ENCODE data around the gene APOM.

APOM gene

DNA sequence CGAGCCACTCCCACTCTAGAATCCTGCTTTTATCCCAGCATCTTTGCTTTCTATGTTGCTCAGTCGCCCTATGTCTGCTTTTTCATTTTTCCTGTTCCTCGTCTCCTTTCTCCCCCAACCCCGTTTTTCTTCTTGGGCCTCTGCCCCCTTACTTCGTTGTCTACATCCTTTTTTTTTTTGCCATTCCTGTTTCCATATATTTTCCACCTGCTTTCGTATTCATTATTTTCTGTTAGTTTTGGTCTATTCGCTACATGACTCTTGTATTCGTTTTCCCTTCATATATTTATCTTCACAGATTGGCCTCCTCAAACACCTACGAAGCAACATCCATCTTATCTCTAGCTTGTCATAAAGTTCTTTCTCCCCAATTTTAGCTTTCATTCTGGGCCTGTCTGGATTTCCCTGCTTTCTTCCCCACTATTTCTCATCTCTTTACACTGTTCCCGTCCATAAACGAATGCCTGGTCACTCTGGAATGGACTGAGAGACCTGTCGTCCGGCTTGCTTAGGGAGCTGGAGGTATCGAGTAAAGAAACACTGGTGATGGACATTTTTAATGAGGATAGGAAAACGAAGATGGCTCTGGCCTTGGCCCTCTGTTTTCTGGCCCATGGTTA, 34.3 kb upstream of the APOM start:
- ChIA-PET CTCF (interaction anchor here (1.3 to 3.0 kb wide), 4 partner anchors 14 to 31 kb away, joined by 3 to 15 read pairs (median 8); partner anchors contain the start of gene BAG6), POLR2A (interaction anchor here (0.6 to 2.8 kb wide), 3 partner anchors 12 to 199 kb away, joined by 3 to 19 read pairs (median 8); partner anchors contain the start of gene BAG6)
- peaks cover 11 to 52% (median 34%) of the 10 kb centered on the region in 4 experiments for H3K36me3 ChIP-seq (ENCODE audit: control insufficient read depth in 4 of 4, insufficient read depth in 4 of 4, low read length in 3 of 4)
- no peaks in the 10 kb centered on the region for H3K27me3 ChIP-seq (replicated peaks in 2 of 5; ENCODE audit: control insufficient read depth in 4 of 5, insufficient read depth in 5 of 5, low read length in 4 of 5)
- 36% methylated on average over 14 of the region's 15 CpGs for WGBS (ENCODE audit: insufficient coverage)
- peak overlapping the region; percentile 92 to 96 for H3K27ac ChIP-seq (ENCODE audit: insufficient read depth in 1 of 2, low read depth in 1 of 2, low read length in 2 of 2, poor library complexity in 1 of 2, severe bottlenecking in 2 of 2)
- H3K9me3 ChIP-seq (ENCODE audit: control extremely low read depth in 1 of 5, control insufficient read depth in 4 of 5, insufficient read depth in 2 of 5, low read depth in 1 of 5, low read length in 4 of 5), result no peaks in the 10 kb centered on the region
- DNase-seq, result no peak
- H3K4me3 ChIP-seq (ENCODE audit: control insufficient read depth in 1 of 7, extremely low read depth in 1 of 7, insufficient read depth in 4 of 7, low read depth in 2 of 7, low read length in 6 of 7), result peak overlapping the region; percentile 79 to 95 (median 88)
- peaks cover 24 to 42% (median 34%) of the 10 kb centered on the region in 4 experiments for H3K4me1 ChIP-seq (ENCODE audit: control extremely low read depth in 1 of 4, control insufficient read depth in 4 of 4, insufficient read depth in 4 of 4, low read length in 3 of 4)

DNA sequence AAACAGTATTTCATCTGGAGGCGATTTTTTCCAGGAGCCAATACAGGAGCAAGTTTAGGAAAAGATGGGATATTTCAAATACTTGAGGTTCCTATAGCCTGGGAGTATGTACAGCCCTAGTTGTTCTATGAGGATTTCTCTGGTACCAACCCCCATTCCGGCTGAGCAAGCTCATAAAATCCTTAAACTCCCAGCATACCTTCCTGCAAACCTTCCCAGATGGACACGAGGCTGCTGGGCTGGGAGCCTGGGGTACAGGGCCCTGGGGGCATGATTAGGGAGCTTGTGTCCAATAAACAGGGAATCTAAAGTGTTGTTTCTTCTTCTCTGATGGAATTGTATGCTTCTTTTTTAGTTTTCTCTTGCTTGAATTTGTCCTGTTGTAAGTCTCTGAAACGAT, 33.7 kb upstream of the APOM start:
- no peaks in the 10 kb centered on the region for H3K9me3 ChIP-seq (ENCODE audit: control extremely low read depth in 1 of 5, control insufficient read depth in 4 of 5, insufficient read depth in 2 of 5, low read depth in 1 of 5, low read length in 4 of 5)
- 76% methylated on average over 3 of the region's 4 CpGs for WGBS (ENCODE audit: insufficient coverage)
- peaks cover 18 to 37% (median 28%) of the 10 kb centered on the region in 4 experiments for H3K4me1 ChIP-seq (ENCODE audit: control extremely low read depth in 1 of 4, control insufficient read depth in 4 of 4, insufficient read depth in 4 of 4, low read length in 3 of 4)
- peak overlapping the region; percentile 92 to 96 for H3K27ac ChIP-seq (ENCODE audit: insufficient read depth in 1 of 2, low read depth in 1 of 2, low read length in 2 of 2, poor library complexity in 1 of 2, severe bottlenecking in 2 of 2)
- ChIA-PET POLR2A (interaction anchor here (0.6 to 2.8 kb wide), 2 partner anchors 30 to 198 kb away, joined by 3 to 19 read pairs; partner anchors contain the start of gene BAG6), CTCF (interaction anchor here (1.0 to 3.0 kb wide), 7 partner anchors 11 to 76 kb away, joined by 3 to 15 read pairs (median 4); partner anchors contain the start of gene BAG6)
- H3K36me3 ChIP-seq (ENCODE audit: control insufficient read depth in 4 of 4, insufficient read depth in 4 of 4, low read length in 3 of 4), result peaks cover 13 to 52% (median 40%) of the 10 kb centered on the region in 4 experiments
- DNase-seq, result no peak
- no peaks in the 10 kb centered on the region for H3K27me3 ChIP-seq (replicated peaks in 2 of 5; ENCODE audit: control insufficient read depth in 4 of 5, insufficient read depth in 5 of 5, low read length in 4 of 5)
- H3K4me3 ChIP-seq (ENCODE audit: control insufficient read depth in 1 of 7, extremely low read depth in 1 of 7, insufficient read depth in 4 of 7, low read depth in 2 of 7, low read length in 6 of 7), result peak overlapping the region in 6 of 7 experiments; percentile 79 to 95 (median 90)

DNA sequence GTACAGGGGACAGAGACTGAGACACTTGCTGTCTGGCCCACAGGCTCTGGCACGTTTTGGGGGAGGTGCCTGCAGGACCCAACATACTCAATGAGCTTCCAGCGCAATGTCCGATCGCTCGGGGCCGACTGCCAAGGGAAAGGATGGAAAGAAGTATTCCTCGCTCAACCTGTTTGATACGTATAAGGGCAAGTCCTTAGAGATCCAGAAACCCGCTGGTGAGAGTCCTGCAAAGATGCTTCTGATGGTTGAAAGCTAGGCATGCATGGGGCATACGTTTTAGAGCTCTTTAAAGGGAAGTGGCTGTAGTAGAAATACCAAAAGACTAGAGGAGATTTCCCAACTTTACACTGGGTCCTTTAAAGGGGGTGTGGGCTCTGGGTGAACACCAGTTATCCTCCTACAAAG, 33.0 kb upstream of the APOM start:
- WGBS (ENCODE audit: insufficient coverage), result 91% methylated on average over 9 of the region's 10 CpGs
- Histone ChIP-seq H3K27me3 (replicated peaks in 2 of 5; ENCODE audit: control insufficient read depth in 4 of 5, insufficient read depth in 5 of 5, low read length in 4 of 5) (no peaks in the 10 kb centered on the region), H3K4me3 (ENCODE audit: control insufficient read depth in 1 of 7, extremely low read depth in 1 of 7, insufficient read depth in 4 of 7, low read depth in 2 of 7, low read length in 6 of 7) (peak overlapping the region in 2 of 7 experiments; percentile 92), H3K27ac (ENCODE audit: insufficient read depth in 1 of 2, low read depth in 1 of 2, low read length in 2 of 2, poor library complexity in 1 of 2, severe bottlenecking in 2 of 2) (peak overlapping the region in 1 of 2 experiments; percentile 96), H3K4me1 (ENCODE audit: control extremely low read depth in 1 of 4, control insufficient read depth in 4 of 4, insufficient read depth in 4 of 4, low read length in 3 of 4) (peaks cover 16 to 30% (median 23%) of the 10 kb centered on the region in 4 experiments), H3K9me3 (ENCODE audit: control extremely low read depth in 1 of 5, control insufficient read depth in 4 of 5, insufficient read depth in 2 of 5, low read depth in 1 of 5, low read length in 4 of 5) (no peaks in the 10 kb centered on the region), H3K36me3 (ENCODE audit: control insufficient read depth in 4 of 4, insufficient read depth in 4 of 4, low read length in 3 of 4) (peaks cover 16 to 57% (median 46%) of the 10 kb centered on the region in 4 experiments)
- CTCF ChIA-PET, result interaction anchor here (0.6 to 3.0 kb wide), 10 partner anchors 11 to 1236 kb away, joined by 3 to 15 read pairs (median 4); partner anchors contain the start of gene BAG6
- POLR2A ChIA-PET, result interaction anchor here (0.6 to 2.8 kb wide), 3 partner anchors 10 to 29 kb away, joined by 3 to 19 read pairs (median 5); partner anchors contain the start of gene BAG6
- DNase-seq, result no peak

DNA sequence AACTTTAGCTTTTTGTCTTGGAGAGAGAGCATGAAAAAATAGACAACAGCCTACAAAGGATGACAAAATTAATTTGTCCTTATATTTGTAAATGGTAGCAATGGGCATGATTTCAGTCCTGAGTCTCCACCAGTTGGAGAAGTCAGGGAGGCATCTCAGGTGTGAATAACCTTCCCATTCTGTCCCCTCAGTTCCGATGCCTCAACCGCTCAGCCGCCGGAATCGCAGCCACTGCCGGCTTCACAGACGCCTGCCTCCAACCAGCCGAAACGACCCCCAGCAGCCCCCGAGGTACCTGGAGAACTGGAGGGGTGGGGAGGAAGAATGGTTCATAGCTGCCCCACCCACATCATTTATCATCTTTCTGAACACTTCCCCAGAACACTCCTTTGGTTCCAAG, 31.6 kb upstream of the APOM start:
- ChIA-PET CTCF (interaction anchor here (1.1 to 3.0 kb wide), 2 partner anchors 13 to 28 kb away, joined by 3 to 12 read pairs; partner anchors contain the start of gene BAG6), POLR2A (no interaction called here)
- H3K4me1 ChIP-seq (ENCODE audit: control extremely low read depth in 1 of 4, control insufficient read depth in 4 of 4, insufficient read depth in 4 of 4, low read length in 3 of 4), result peaks cover 16 to 22% (median 19%) of the 10 kb centered on the region in 4 experiments
- H3K4me3 ChIP-seq (ENCODE audit: control insufficient read depth in 1 of 7, extremely low read depth in 1 of 7, insufficient read depth in 4 of 7, low read depth in 2 of 7, low read length in 6 of 7), result no peak overlapping the region
- H3K9me3 ChIP-seq (ENCODE audit: control extremely low read depth in 1 of 5, control insufficient read depth in 4 of 5, insufficient read depth in 2 of 5, low read depth in 1 of 5, low read length in 4 of 5), result no peaks in the 10 kb centered on the region
- peaks cover 28 to 71% (median 58%) of the 10 kb centered on the region in 4 experiments for H3K36me3 ChIP-seq (ENCODE audit: control insufficient read depth in 4 of 4, insufficient read depth in 4 of 4, low read length in 3 of 4)
- no CpG with 5 or more reads among the region's 10 CpGs for WGBS (ENCODE audit: insufficient coverage)
- H3K27ac ChIP-seq (ENCODE audit: insufficient read depth in 1 of 2, low read depth in 1 of 2, low read length in 2 of 2, poor library complexity in 1 of 2, severe bottlenecking in 2 of 2), result no peak overlapping the region
- DNase-seq, result no peak
- H3K27me3 ChIP-seq (replicated peaks in 2 of 5; ENCODE audit: control insufficient read depth in 4 of 5, insufficient read depth in 5 of 5, low read length in 4 of 5), result no peaks in the 10 kb centered on the region

DNA sequence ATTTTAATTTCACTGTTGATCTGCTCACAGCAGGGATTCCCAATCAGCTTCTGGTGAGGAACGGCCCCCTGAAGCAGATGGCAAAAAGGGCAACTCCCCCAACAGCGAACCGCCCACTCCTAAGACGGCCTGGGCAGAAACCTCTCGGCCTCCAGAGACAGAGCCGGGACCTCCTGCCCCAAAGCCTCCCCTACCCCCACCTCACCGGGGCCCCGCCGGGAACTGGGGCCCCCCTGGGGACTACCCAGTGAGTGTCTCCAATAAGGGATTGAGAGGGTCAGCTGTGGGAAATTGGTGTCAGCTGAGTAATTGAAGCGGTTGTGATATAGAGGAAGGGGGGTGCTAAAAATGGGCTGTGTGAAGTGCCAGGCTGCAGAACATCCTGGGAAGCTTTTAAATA, 28.7 kb upstream of the APOM start:
- H3K27me3 ChIP-seq (replicated peaks in 2 of 5; ENCODE audit: control insufficient read depth in 4 of 5, insufficient read depth in 5 of 5, low read length in 4 of 5), result no peaks in the 10 kb centered on the region
- no peaks in the 10 kb centered on the region for H3K9me3 ChIP-seq (ENCODE audit: control extremely low read depth in 1 of 5, control insufficient read depth in 4 of 5, insufficient read depth in 2 of 5, low read depth in 1 of 5, low read length in 4 of 5)
- DNase-seq, result no peak
- H3K27ac ChIP-seq (ENCODE audit: insufficient read depth in 1 of 2, low read depth in 1 of 2, low read length in 2 of 2, poor library complexity in 1 of 2, severe bottlenecking in 2 of 2), result peak overlapping the region in 1 of 2 experiments; percentile 12
- 100% methylated on average over 2 of the region's 10 CpGs for WGBS (ENCODE audit: insufficient coverage)
- H3K4me1 ChIP-seq (ENCODE audit: control extremely low read depth in 1 of 4, control insufficient read depth in 4 of 4, insufficient read depth in 4 of 4, low read length in 3 of 4), result peaks cover 6 to 8% (median 7%) of the 10 kb centered on the region in 4 experiments
- POLR2A ChIA-PET, result no interaction called here
- CTCF ChIA-PET, result interaction anchor here (1.0 to 2.3 kb wide), 5 partner anchors 8 to 78 kb away, joined by 3 to 5 read pairs (median 4); no protein-coding TSS in a partner anchor
- H3K36me3 ChIP-seq (ENCODE audit: control insufficient read depth in 4 of 4, insufficient read depth in 4 of 4, low read length in 3 of 4), result peaks cover 31 to 96% (median 79%) of the 10 kb centered on the region in 4 experiments
- H3K4me3 ChIP-seq (ENCODE audit: control insufficient read depth in 1 of 7, extremely low read depth in 1 of 7, insufficient read depth in 4 of 7, low read depth in 2 of 7, low read length in 6 of 7), result no peak overlapping the region

DNA sequence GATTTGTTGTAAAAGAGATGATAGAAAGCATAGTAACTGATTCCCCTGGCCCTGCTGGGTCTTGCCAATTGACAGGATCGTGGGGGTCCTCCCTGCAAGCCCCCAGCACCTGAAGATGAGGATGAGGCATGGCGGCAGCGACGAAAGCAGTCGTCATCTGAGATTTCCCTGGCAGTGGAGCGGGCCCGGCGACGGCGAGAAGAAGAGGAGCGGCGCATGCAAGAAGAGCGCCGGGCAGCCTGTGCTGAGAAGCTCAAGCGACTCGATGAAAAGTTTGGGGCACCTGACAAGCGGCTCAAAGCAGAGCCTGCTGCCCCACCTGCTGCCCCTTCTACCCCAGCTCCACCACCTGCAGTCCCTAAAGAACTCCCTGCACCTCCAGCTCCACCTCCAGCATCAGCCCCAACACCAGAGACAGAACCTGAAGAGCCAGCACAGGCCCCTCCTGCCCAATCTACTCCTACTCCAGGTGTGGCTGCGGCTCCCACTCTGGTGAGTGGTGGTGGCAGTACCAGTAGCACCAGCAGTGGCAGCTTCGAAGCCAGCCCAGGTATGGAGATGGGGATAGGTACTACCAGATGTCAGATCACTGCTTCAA, 27.9 kb upstream of the APOM start:
- WGBS (ENCODE audit: insufficient coverage), result 96% methylated on average over 18 of the region's 19 CpGs
- no peaks in the 10 kb centered on the region for H3K27me3 ChIP-seq (replicated peaks in 2 of 5; ENCODE audit: control insufficient read depth in 4 of 5, insufficient read depth in 5 of 5, low read length in 4 of 5)
- no peak for DNase-seq
- H3K4me3 ChIP-seq (ENCODE audit: control insufficient read depth in 1 of 7, extremely low read depth in 1 of 7, insufficient read depth in 4 of 7, low read depth in 2 of 7, low read length in 6 of 7), result no peak overlapping the region
- CTCF ChIA-PET, result interaction anchor here (1.0 to 2.3 kb wide), 4 partner anchors 11 to 102 kb away, joined by 3 to 5 read pairs (median 4); no protein-coding TSS in a partner anchor
- peaks cover 32 to 98% (median 83%) of the 10 kb centered on the region in 4 experiments for H3K36me3 ChIP-seq (ENCODE audit: control insufficient read depth in 4 of 4, insufficient read depth in 4 of 4, low read length in 3 of 4)
- peaks cover 0 to under 1% (median 0%) of the 10 kb centered on the region in 4 experiments for H3K4me1 ChIP-seq (ENCODE audit: control extremely low read depth in 1 of 4, control insufficient read depth in 4 of 4, insufficient read depth in 4 of 4, low read length in 3 of 4)
- H3K9me3 ChIP-seq (ENCODE audit: control extremely low read depth in 1 of 5, control insufficient read depth in 4 of 5, insufficient read depth in 2 of 5, low read depth in 1 of 5, low read length in 4 of 5), result no peaks in the 10 kb centered on the region
- POLR2A ChIA-PET, result interaction anchor here (1.8 kb wide), 1 partner anchor 24 kb away, joined by 6 read pairs; the partner anchor contains the start of gene BAG6
- no peak overlapping the region for H3K27ac ChIP-seq (ENCODE audit: insufficient read depth in 1 of 2, low read depth in 1 of 2, low read length in 2 of 2, poor library complexity in 1 of 2, severe bottlenecking in 2 of 2)

Data from common myeloid progenitor, CD34-positive (primary cell).